Esophagus (tissue), 2 donors: Measurements from ENCODE around the gene SYT7. TPM values are rescaled to one million over a fixed set of nuclear protein-coding genes. Genes with fewer than 3 reads are reported as not detected.
"Not testable (repeated sequence)": the region's sequence is repeated elsewhere in the genome, so short reads cannot be mapped to it uniquely, and the experiment has no call there.

Experiments used
- H3K27ac ChIP-seq, 2 donors: one replicate each; pipeline ENCODE4 v1.5.1; 2013; ENCODE audit warnings: low read depth in 2 of 2, mild to moderate bottlenecking in 2 of 2, inconsistent platforms in 1 of 2, low read length in 1 of 2, moderate library complexity in 1 of 2
- H3K27me3 ChIP-seq, 2 donors: one replicate each; pipeline ENCODE4 v1.6.1; 2013; ENCODE audit warnings: low read length in 2 of 2, control low read depth in 1 of 2, mild to moderate bottlenecking in 1 of 2; ENCODE audit not compliant: insufficient read depth in 2 of 2, control insufficient read depth in 1 of 2
- H3K36me3 ChIP-seq, 2 donors: one replicate each; pipeline ENCODE4 v1.6.1; 2013; ENCODE audit warnings: low read length in 1 of 2; ENCODE audit not compliant: control insufficient read depth in 2 of 2, insufficient read depth in 2 of 2
- H3K4me1 ChIP-seq, 2 donors: one replicate each; pipeline ENCODE4 v1.6.1; 2013; ENCODE audit warnings: low read length in 1 of 2; ENCODE audit not compliant: control insufficient read depth in 2 of 2, insufficient read depth in 2 of 2
- H3K4me3 ChIP-seq, 2 donors: one replicate each; pipeline ENCODE4 v1.5.1; 2013; ENCODE audit warnings: low read length in 2 of 2, mild to moderate bottlenecking in 2 of 2, low read depth in 1 of 2, moderate library complexity in 1 of 2
- H3K9me3 ChIP-seq, 2 donors: one replicate each; pipeline ENCODE4 v1.6.1; 2013; ENCODE audit warnings: mild to moderate bottlenecking in 2 of 2, low read depth in 1 of 2, low read length in 1 of 2, moderate library complexity in 1 of 2; ENCODE audit not compliant: control insufficient read depth in 2 of 2, insufficient read depth in 1 of 2
- WGBS, 2 donors: extraction: QIAGEN DNeasy Blood & Tissue Kit; methylation state at CpG; one replicate each; pipeline ENCODE4 v1.1.7; 2013; 5-methylcytosine and 5-hydroxymethylcytosine counted together
- polyA plus RNA-seq, 2 donors: library from polyadenylated mRNA; stranded (reverse); fragments of 200-250 nt; gene quantifications; one replicate each; pipeline ENCODE4 v1.2.3, GENCODE V29; 2013
- donor health status: healthy with polysubstance abuse.
- donor health status: Bipolar disorder and iron deficiency.

The SYT7 gene
- polyA plus RNA-seq, 2 donors = 1.3 to 2.2 TPM

DNA sequence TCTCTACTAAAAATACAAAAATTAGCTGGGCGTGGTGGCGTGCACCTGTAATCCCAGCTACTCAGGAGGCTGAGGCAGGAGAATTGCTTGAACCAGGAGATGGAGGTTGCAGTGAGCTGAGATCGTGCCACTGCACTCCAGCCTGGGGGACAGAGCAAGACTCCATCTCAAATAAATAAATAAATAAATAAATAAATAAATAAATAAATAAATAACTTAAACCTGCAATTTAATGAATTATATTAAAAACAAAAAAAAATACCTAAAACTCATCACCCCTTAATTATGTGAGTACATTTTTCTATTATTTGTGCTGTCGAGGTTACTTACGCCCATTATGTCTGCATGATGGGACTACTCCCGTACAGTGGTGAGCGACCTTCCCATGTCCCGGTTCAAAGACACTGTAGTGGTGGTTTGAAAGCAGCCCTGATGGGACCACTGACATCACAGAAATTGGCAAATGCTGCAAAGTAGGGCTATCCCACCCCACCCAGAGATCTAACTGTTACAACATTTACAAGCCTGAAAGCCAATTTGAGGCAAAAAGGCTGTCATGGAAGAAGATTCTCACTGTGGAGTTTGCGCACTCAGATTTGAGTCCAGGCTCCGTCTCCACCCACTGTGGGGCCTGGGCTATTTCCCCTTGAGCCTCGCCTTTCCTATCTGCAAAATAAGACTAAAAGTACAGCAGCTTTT, 101.4 kb downstream of the SYT7 start:
- not testable (repeated sequence) for H3K36me3 ChIP-seq, H3K4me1 ChIP-seq, H3K9me3 ChIP-seq, H3K4me3 ChIP-seq, H3K27ac ChIP-seq, H3K27me3 ChIP-seq
- WGBS, 2 donors = 90% methylated on average over 11 of the region's 11 CpGs

DNA sequence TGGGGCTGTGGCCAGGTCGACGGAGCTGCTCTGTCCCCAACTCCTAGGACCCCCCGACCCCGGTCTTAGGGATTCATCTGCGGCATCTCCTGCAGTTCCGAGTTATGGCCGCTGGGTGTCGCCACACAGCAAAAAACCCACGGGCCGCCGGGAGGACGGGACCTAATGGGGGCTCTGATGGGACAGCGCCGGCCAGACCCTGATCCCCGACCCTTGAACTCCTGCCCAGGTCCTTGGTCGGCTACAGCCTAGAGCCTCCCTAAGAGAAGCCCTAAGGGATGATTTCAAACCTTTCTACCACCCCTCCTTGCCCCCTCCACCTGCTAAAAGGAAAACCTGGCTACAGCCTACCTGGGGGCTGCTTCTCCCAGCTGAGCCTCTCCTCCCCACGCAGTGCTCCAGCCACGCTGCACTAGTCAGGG, 103.1 kb downstream of the SYT7 start:
- Histone ChIP-seq H3K36me3 (no peaks in the 10 kb centered on the region), H3K27me3 (no peaks in the 10 kb centered on the region), H3K4me1 (peaks cover 0 to 5% of the 10 kb centered on the region in 2 donors), H3K4me3 (no peak overlapping the region), H3K9me3 (no peaks in the 10 kb centered on the region), H3K27ac (no peak overlapping the region)
- WGBS, 2 donors = 3 to 4% methylated on average over 16 to 18 of the region's 18 CpGs

DNA sequence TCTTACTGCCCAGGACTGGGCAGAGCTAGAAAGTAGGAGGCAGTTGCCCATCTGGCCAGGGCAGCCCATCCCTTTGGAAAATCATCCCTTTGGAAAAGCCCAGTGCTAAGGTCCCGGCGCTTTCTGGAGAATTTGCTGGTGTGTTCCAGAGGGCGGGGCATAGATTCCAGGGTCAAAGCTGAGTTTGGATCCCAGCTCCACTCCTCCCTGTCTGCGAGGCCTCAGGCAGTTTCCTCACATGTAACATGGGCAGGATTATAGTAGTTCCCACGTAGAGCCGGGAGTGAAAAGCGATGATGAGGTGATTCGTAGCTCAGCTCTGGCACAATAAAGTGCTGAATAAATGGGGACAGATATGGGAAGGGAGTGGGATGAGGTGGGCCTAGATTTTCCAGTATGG, 103.8 kb downstream of the SYT7 start:
- 36 to 39% methylated on average over 8 of the region's 8 CpGs for WGBS, 2 donors
- no peaks in the 10 kb centered on the region for H3K36me3 ChIP-seq
- H3K4me3 ChIP-seq = no peak overlapping the region
- H3K27ac ChIP-seq = no peak overlapping the region
- H3K27me3 ChIP-seq = no peaks in the 10 kb centered on the region
- H3K4me1 ChIP-seq = peaks cover 0 to 5% of the 10 kb centered on the region in 2 donors
- H3K9me3 ChIP-seq = no peaks in the 10 kb centered on the region

GRCh38 chr11:61476371-61476770, 104.5 kb downstream of the SYT7 start:
- no peak overlapping the region for H3K27ac ChIP-seq
- peaks cover 0 to 5% of the 10 kb centered on the region in 2 donors for H3K4me1 ChIP-seq
- H3K9me3 ChIP-seq = no peaks in the 10 kb centered on the region
- WGBS, 2 donors = 87 to 92% methylated on average over 3 of the region's 3 CpGs
- no peaks in the 10 kb centered on the region for H3K36me3 ChIP-seq
- no peaks in the 10 kb centered on the region for H3K27me3 ChIP-seq
- H3K4me3 ChIP-seq = no peak overlapping the region

DNA sequence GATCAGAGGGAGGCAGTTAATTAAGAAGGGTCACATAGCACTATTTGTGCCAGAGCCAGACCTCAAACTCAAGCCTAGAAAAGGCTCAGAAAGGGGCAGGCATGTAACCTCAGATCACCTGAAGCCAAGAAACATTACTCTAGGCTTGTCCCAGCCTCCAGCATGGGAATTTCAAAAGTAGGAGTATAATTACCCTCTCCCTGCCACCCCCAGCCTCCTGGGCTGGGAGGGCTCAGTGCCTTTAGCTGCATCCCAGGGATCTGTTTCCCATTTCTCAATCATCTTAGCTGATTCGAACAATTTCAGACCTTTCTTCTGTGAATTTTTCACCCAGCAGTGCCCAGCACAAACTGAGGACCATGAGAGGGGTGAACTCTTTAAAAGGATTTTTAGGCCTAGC, 105.4 kb downstream of the SYT7 start:
- H3K27me3 ChIP-seq = no peaks in the 10 kb centered on the region
- H3K4me1 ChIP-seq = peaks cover 0 to 5% of the 10 kb centered on the region in 2 donors
- H3K4me3 ChIP-seq = no peak overlapping the region
- 94 to 96% methylated on average over 1 of the region's 1 CpG for WGBS, 2 donors
- peaks cover 0 to 3% of the 10 kb centered on the region in 2 donors for H3K36me3 ChIP-seq
- H3K9me3 ChIP-seq = no peaks in the 10 kb centered on the region
- no peak overlapping the region for H3K27ac ChIP-seq

GRCh38 chr11:61474013-61474643, 106.7 kb downstream of the SYT7 start:
- peaks cover 0 to 5% of the 10 kb centered on the region in 2 donors for H3K4me1 ChIP-seq
- H3K4me3 ChIP-seq = no peak overlapping the region
- no peaks in the 10 kb centered on the region for H3K9me3 ChIP-seq
- peaks cover 0 to 3% of the 10 kb centered on the region in 2 donors for H3K36me3 ChIP-seq
- H3K27ac ChIP-seq = no peak overlapping the region
- WGBS, 2 donors = 88 to 89% methylated on average over 6 of the region's 6 CpGs
- no peaks in the 10 kb centered on the region for H3K27me3 ChIP-seq

GRCh38 chr11:61473370-61474012, 107.4 kb downstream of the SYT7 start:
- Histone ChIP-seq H3K27ac (no peak overlapping the region), H3K36me3 (peaks cover 0 to 3% of the 10 kb centered on the region in 2 donors), H3K4me3 (no peak overlapping the region), H3K4me1 (peaks cover 0 to 5% of the 10 kb centered on the region in 2 donors), H3K9me3 (no peaks in the 10 kb centered on the region), H3K27me3 (no peaks in the 10 kb centered on the region)
- WGBS, 2 donors = 81 to 89% methylated on average over 3 of the region's 3 CpGs

GRCh38 chr11:61472868-61473267, 108.0 kb downstream of the SYT7 start:
- Histone ChIP-seq H3K4me3 (no peak overlapping the region), H3K36me3 (peaks cover 0 to 3% of the 10 kb centered on the region in 2 donors), H3K9me3 (no peaks in the 10 kb centered on the region), H3K27me3 (no peaks in the 10 kb centered on the region), H3K27ac (peak overlapping the region in 1 of 2 donors; percentile 11), H3K4me1 (peaks cover 0 to 4% of the 10 kb centered on the region in 2 donors)
- WGBS, 2 donors = 66 to 77% methylated on average over 5 of the region's 5 CpGs

DNA sequence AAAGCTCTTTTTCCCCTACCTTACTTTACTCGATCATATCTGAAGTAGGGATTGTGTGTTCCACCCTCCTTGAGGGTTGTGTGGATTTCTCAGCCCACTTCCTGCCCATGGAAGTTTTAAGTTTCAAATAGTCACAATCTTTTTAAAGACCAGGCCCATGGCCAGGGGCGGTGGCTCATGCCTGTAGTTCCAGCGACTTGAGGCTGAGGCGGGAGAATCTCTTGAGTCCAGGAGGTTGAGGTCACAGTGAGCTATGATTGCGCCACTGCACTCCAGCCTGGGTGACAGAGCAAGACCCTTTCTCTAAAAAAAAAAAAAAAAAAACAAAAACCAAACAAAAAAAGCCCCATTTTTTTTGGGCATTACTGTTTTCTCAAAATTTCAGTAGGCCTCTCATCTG, 108.6 kb downstream of the SYT7 start:
- Histone ChIP-seq H3K36me3 (peaks cover 0 to 3% of the 10 kb centered on the region in 2 donors), H3K4me1 (no peaks in the 10 kb centered on the region), H3K4me3 (no peak overlapping the region), H3K27ac (peak overlapping the region in 1 of 2 donors; percentile 11), H3K27me3 (no peaks in the 10 kb centered on the region), H3K9me3 (no peaks in the 10 kb centered on the region)
- 71 to 83% methylated on average over 5 of the region's 5 CpGs for WGBS, 2 donors
